WI38 (cell line): ENCODE data around the gene CENPP.

Experiments used
- H3K4me3 ChIP-seq: 2 replicates; pipeline ENCODE4 v1.5.1; 2011; ENCODE audit warnings: low read depth, mild to moderate bottlenecking, control low read depth, low read length
- TF ChIP-seq, protein P1 (sequence below): IDR thresholded peaks from 2 replicates; pipeline ENCODE4 v1.5.1; 2012; ENCODE audit warnings: low read depth, mild to moderate bottlenecking, control low read depth, low read length

CENPP gene

DNA sequence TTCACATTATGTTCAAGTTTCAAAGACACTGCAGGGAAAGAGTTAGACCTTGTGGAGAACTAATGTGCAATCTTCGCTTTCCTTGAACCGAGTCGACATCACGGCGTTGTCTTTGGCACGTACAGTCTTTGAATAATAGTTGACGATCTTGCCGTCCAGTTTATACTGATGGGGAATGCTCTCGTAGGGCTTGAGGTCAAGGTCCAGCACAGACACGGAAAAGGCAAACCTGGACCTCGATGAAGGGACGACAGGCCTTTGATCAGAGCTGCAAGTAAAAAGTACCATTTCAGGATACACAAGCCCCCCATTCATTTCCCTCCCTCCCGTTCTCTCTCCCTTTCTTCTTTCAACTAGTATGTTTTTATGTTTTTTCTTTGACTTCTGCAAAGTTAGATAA lies 290.0 kb downstream of the CENPP start:
- TF ChIP-seq, protein P1, sequence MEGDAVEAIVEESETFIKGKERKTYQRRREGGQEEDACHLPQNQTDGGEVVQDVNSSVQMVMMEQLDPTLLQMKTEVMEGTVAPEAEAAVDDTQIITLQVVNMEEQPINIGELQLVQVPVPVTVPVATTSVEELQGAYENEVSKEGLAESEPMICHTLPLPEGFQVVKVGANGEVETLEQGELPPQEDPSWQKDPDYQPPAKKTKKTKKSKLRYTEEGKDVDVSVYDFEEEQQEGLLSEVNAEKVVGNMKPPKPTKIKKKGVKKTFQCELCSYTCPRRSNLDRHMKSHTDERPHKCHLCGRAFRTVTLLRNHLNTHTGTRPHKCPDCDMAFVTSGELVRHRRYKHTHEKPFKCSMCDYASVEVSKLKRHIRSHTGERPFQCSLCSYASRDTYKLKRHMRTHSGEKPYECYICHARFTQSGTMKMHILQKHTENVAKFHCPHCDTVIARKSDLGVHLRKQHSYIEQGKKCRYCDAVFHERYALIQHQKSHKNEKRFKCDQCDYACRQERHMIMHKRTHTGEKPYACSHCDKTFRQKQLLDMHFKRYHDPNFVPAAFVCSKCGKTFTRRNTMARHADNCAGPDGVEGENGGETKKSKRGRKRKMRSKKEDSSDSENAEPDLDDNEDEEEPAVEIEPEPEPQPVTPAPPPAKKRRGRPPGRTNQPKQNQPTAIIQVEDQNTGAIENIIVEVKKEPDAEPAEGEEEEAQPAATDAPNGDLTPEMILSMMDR = no peak
- no peak overlapping the region for H3K4me3 ChIP-seq

DNA sequence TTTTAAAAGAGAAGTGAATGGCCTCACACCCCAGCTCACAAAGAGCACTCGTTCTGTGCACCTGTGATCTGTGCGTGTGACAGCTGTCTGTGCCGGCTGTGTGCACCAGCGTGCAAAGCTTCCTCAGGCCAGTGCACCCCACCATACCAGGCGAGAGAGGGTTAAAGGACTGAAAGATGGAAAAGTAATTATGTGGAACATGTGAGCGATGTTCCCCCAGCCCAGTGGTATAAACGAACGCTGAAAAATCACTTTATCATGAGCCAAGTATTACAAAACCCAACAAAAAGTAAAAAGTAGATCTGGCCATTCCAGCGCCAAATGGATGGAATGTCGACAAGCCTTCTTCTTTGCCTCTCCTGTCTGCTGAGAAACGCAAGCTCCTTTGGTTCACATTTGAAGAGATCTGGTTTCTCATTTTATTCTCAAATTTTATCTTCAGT lies 290.5 kb downstream of the CENPP start:
- no peak overlapping the region for H3K4me3 ChIP-seq
- TF ChIP-seq, protein P1 = no peak

GRCh38 chr9:92616655-92617111 lies 290.9 kb downstream of the CENPP start:
- TF ChIP-seq, protein P1 = no peak
- H3K4me3 ChIP-seq = no peak overlapping the region

DNA sequence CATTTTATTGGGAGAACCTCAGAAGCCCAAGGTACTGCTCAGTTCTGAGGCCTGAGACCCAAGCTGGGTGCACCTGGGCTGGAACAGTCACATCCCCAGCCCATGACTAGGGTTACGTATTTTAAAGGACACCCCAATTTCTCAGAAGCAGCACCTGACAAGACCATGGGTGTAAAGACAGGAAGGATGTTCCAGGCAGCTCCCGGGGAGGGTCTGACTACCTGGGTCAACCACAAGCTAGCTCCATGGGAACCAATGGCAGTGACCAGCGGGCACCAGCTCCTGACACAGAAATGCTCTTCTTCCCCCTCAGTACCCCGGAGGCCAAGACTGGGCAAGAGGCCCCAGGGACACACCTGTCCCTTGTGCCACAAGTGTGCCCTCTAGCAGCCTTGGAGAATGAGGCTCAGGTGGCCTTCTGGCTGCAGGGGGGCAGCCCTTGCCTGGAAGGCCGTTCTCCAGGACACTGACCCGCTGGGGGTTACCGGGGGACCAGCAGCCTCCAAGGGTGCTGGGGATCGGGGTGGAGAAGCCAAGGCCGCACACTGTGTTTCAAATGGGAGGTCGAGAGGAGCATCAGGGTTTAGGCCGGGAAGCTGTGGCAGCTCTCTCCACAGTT lies 291.6 kb downstream of the CENPP start:
- TF ChIP-seq, protein P1 = no peak
- H3K4me3 ChIP-seq = no peak overlapping the region

DNA sequence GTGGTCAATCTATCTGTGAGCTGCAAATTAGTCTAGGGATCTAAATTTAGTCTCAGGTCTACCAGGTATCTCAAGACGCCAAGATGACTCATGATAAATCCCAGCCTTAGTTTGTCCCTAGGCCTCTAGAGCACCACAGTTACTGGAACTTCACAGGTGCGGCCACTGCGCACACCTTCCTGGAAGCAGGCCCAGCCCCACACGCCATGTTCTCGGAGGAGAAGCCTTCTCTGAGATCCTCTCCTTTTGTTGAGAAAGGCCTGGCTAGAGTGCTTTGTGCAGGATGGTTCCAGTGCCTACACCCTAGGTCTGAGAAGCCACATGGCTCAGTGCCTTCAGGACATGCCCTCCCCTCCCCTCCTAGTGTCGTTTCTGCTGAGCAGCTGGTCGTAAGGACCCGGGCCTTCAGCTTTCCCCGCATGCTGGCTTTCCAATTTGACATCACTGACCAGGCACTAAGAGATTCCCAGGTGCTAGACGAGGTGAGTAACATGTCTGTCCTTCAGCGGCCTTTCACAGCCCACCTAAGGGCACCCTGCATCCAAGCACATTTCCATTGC lies 292.3 kb downstream of the CENPP start:
- H3K4me3 ChIP-seq = no peak overlapping the region
- TF ChIP-seq, protein P1 = no peak

DNA sequence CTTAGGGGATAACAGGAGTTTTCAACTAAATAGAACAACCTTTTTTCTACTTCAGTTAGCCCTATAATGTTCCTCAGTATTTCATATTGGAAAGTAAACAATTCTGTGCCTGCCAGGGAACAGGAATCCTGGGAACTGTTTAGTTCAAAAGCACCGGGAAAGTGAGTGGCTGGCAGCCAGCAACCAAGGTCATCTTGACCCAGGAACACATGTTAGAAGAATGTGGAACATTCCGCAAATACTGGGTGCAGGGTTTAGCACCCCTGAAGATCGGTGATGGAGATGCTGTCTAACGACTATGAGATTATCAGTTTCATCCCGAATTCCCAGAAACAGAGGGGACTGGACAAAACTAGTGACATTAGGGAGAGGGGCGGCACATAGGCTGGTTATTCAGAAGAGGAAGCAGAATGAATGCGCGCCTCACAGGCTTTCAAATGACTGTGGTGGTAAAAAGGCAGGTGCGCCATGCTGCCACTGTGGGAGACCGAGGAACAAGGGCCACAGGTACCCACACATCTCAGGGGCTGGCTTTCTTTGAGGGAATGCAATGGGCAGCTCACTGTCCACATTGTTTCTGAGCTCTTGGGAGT lies 293.0 kb downstream of the CENPP start:
- TF ChIP-seq, protein P1 = no peak

More for the DNA sequence above, 293.0 kb downstream of the CENPP start:
- H3K4me3 ChIP-seq = no peak overlapping the region
